ENCODE results near the gene CYP11A1.

Gene CYP11A1

GRCh38 chr15:74337146-74337545 is 30.3 kb downstream of the CYP11A1 start:
- no peak for DNase-seq (ENCODE audit: low read depth, low spot score)
- TF ChIP-seq CTCF (IDR thresholded peaks at IDR 0.05; ENCODE audit: low read depth, low read length), result no peak
- in situ Hi-C loops (cut with HindIII; ENCODE audit: low sequenced_read_pairs), result no loop called here
- no peak overlapping the region for H3K4me3 ChIP-seq (ENCODE audit: low read depth, low read length)

- in situ Hi-C loops (cut with HindIII; ENCODE audit: low sequenced_read_pairs), result no loop called here
- no peak for DNase-seq (ENCODE audit: low read depth, low spot score)
- no peak overlapping the region for H3K4me3 ChIP-seq (ENCODE audit: low read depth, low read length)
- TF ChIP-seq CTCF (IDR thresholded peaks at IDR 0.05; ENCODE audit: low read depth, low read length), result no peak
Observed at GRCh38 chr15:74336061-74337005, 31.1 kb downstream of the CYP11A1 start.

GRCh38 chr15:74335396-74335795 is 32.0 kb downstream of the CYP11A1 start:
- DNase-seq (ENCODE audit: low read depth, low spot score), result no peak
- no peak overlapping the region for H3K4me3 ChIP-seq (ENCODE audit: low read depth, low read length)
- in situ Hi-C loops (cut with HindIII; ENCODE audit: low sequenced_read_pairs), result no loop called here
- TF ChIP-seq CTCF (IDR thresholded peaks at IDR 0.05; ENCODE audit: low read depth, low read length), result no peak

- in situ Hi-C loops (cut with HindIII; ENCODE audit: low sequenced_read_pairs), result no loop called here
- no peak for TF ChIP-seq CTCF (IDR thresholded peaks at IDR 0.05; ENCODE audit: low read depth, low read length)
- no peak overlapping the region for H3K4me3 ChIP-seq (ENCODE audit: low read depth, low read length)
- DNase-seq (ENCODE audit: low read depth, low spot score), result no peak
Observed at GRCh38 chr15:74334127-74334526, 33.3 kb downstream of the CYP11A1 start.

GRCh38 chr15:74333662-74334061 is 33.8 kb downstream of the CYP11A1 start:
- DNase-seq (ENCODE audit: low read depth, low spot score), result no peak
- in situ Hi-C loops (cut with HindIII; ENCODE audit: low sequenced_read_pairs), result no loop called here
- no peak overlapping the region for H3K4me3 ChIP-seq (ENCODE audit: low read depth, low read length)
- TF ChIP-seq CTCF (IDR thresholded peaks at IDR 0.05; ENCODE audit: low read depth, low read length), result no peak

- no peak for TF ChIP-seq CTCF (IDR thresholded peaks at IDR 0.05; ENCODE audit: low read depth, low read length)
- no peak for DNase-seq (ENCODE audit: low read depth, low spot score)
- in situ Hi-C loops (cut with HindIII; ENCODE audit: low sequenced_read_pairs), result no loop called here
- H3K4me3 ChIP-seq (ENCODE audit: low read depth, low read length), result no peak overlapping the region
Observed at GRCh38 chr15:74333093-74333492, 34.4 kb downstream of the CYP11A1 start.
